HG03575 (cell line): ENCODE results near the gene C12orf42.
"Not testable (repeated sequence)": the region's sequence is repeated elsewhere in the genome, so short reads cannot be mapped to it uniquely, and the experiment has no call there.

Source experiments
- ATAC-seq: cut with Tn5 transposase; IDR thresholded peaks from one replicate; pipeline ENCODE4 v1.9.1; 2021; ENCODE audit not compliant: unreplicated experiment, insufficient number of reproducible peaks, low FRiP score; ENCODE audit errors: extremely low read depth

Gene C12orf42

GRCh38 chr12:103434165-103435105 lies 61.3 kb downstream of the C12orf42 start:
- not testable (repeated sequence) for ATAC-seq

GRCh38 chr12:103431950-103432349 lies 63.8 kb downstream of the C12orf42 start:
- no peak for ATAC-seq

- ATAC-seq = no peak
These were observed 64.4 kb downstream of the C12orf42 start for GRCh38 chr12:103431387-103431786.

- ATAC-seq = not testable (repeated sequence)
These were observed 70.1 kb downstream of the C12orf42 start for GRCh38 chr12:103425674-103426073.

GRCh38 chr12:103424849-103425586 lies 70.8 kb downstream of the C12orf42 start:
- ATAC-seq = not testable (repeated sequence)

GRCh38 chr12:103423516-103423910 lies 72.3 kb downstream of the C12orf42 start:
- no peak for ATAC-seq

GRCh38 chr12:103422746-103423515 lies 72.8 kb downstream of the C12orf42 start:
- ATAC-seq = no peak

GRCh38 chr12:103422328-103422727 lies 73.4 kb downstream of the C12orf42 start:
- ATAC-seq = no peak

- no peak for ATAC-seq
These were observed 74.4 kb downstream of the C12orf42 start for GRCh38 chr12:103421402-103421801.

GRCh38 chr12:103415681-103416080 lies 80.1 kb downstream of the C12orf42 start:
- ATAC-seq = no peak

GRCh38 chr12:103401421-103401820 lies 94.3 kb downstream of the C12orf42 start:
- ATAC-seq = no peak

GRCh38 chr12:103399986-103400385 lies 95.8 kb downstream of the C12orf42 start:
- no peak for ATAC-seq

GRCh38 chr12:103397536-103397935 lies 98.2 kb downstream of the C12orf42 start:
- no peak for ATAC-seq

GRCh38 chr12:103392722-103393121 lies 103.0 kb downstream of the C12orf42 start:
- peak; percentile 63 for ATAC-seq

- ATAC-seq = no peak
These were observed 104.7 kb downstream of the C12orf42 start for GRCh38 chr12:103391103-103391502.

- ATAC-seq = no peak
These were observed 108.4 kb downstream of the C12orf42 start for GRCh38 chr12:103387385-103387784.

GRCh38 chr12:103386451-103386850 lies 109.3 kb downstream of the C12orf42 start:
- no peak for ATAC-seq

GRCh38 chr12:103382736-103383346 lies 112.9 kb downstream of the C12orf42 start:
- ATAC-seq = no peak

- no peak for ATAC-seq
These were observed 113.6 kb downstream of the C12orf42 start for GRCh38 chr12:103382119-103382518.
